Renal cortex interstitium (tissue), 11 donors: Measurements from ENCODE around the gene HTR1B. TPM values are rescaled to one million over a fixed set of nuclear protein-coding genes. Genes with fewer than 3 reads are reported as not detected.

Source experiments
- DNase-seq, 11 donors: peaks; one replicate each; pipeline ENCODE4 v3.0.0-alpha.2; 2013; ENCODE audit warnings: low read depth in 9 of 11, low spot score in 4 of 11; ENCODE audit errors: extremely low read depth in 1 of 11
- polyA plus RNA-seq, 3 donors: library from polyadenylated mRNA; unstranded; fragments of 120-200 nt; gene quantifications; one replicate each; pipeline ENCODE4 v1.2.1, GENCODE V29; 2013; ENCODE audit not compliant: insufficient read length in 3 of 3

Gene HTR1B
- polyA plus RNA-seq, 3 donors = 0.20 to 0.50 (median 0.27) TPM

GRCh38 chr6:77458421-77458820 lies 4.9 kb downstream of the HTR1B start:
- DNase-seq = no peak

DNA sequence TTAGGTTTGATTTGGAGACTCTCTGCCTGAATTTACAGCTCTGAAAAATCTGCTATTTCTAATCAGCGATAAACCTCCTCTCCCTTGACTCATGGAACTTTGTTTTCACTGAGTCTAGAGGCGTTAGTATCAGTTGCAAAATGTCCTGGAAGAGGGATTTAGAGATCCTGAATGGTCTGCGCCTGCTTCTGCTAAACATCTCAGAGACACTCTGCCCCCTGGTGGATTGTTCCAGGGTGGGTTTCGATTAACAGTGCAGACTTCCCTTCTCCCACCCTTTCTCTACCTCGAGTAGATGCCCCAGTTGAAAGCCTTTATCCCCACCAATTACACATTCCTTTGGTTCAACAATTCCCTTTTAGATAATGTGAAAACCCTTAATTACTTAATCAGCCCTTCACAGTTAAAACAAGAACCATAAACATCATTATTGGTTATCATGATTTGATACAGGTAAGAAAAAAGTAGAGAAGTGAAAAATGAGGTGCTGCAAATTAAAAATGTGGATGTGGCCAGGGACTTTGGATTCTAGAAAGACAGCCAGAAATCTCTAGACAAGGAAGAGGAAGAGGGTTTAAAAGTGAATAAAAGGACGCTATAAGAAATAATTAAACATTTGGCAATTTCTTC lies 5.5 kb downstream of the HTR1B start:
- peak in 9 of 11 donors; percentile 51 to 71 (median 56) for DNase-seq

GRCh38 chr6:77456531-77457248 lies 6.6 kb downstream of the HTR1B start:
- DNase-seq = no peak

DNA sequence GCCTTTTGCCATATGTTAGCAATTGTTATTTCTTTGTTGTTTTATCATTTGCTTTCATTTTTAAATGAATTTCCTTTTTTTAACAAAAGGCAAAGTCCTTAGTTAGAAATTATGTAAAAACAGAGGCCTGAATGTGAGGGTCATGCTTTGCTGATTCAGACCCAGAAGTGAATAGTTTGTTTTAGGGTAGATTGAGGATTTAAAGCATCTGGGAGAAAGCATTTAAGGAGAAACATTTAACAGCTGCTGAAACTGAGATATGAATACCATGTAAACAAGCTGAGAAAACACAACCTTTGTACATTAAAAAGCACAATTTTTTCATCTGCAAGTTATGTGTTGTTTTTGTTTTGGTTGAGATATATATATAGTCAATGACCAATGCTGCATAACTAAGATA lies 8.0 kb downstream of the HTR1B start:
- DNase-seq = no peak

DNA sequence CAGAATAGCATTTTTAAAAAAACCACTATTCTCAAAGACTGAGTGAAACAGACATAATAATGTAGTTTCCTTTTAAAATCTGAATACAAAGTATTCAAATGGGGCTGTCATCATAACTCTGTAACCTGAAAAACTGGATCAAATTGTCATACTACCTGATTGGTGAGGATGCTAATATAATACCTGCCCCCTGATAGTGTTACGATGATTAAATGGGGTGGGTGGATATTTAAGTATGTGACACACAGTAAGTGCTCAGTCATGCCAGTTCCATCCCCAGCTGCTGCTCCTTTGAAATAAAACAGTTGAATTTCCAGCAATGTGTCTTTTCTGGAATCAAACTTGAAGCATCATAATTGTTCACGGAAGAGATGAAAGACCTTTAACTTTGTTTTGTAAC lies 8.9 kb downstream of the HTR1B start:
- no peak for DNase-seq

GRCh38 chr6:77451466-77451865 lies 11.8 kb downstream of the HTR1B start:
- DNase-seq = no peak

- no peak for DNase-seq
Measured at GRCh38 chr6:77450924-77451323, 12.4 kb downstream of the HTR1B start.

DNA sequence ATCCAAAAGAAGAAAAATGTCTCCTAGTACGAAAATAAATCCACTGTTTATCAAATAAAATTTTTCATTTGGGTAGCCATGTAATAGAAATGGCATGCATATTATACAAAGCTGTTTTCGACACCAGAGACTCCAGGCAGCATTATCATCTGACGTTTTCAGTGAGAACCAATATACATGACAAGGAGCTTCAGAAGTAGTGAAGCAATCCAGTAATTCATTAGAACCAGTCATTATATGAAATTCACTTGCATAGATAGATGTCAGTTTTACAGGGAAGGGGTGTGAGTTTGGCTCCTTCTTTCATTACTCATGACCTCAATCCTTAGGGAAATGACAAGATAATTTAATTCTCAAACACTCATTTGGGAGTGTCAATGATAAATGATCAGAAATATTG lies 14.7 kb downstream of the HTR1B start:
- no peak for DNase-seq

DNA sequence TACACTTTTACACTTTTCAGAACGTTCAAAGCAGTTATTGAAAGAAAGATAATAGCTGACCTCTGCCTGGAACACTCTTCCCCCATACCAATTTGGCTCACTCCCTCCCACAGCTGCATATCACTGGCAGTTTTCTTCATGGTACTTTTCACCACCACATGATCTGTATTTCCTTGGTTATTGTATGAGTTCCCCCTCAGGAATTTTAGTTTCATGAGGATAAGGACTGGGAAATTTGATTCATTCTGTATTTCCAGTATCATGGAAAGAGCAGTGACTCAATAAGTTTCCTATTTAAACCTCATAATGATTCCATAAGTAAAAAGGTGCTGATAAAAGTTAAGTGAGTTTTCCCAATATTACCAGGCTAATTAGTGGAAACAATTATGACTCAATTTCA lies 16.0 kb downstream of the HTR1B start:
- no peak for DNase-seq

DNA sequence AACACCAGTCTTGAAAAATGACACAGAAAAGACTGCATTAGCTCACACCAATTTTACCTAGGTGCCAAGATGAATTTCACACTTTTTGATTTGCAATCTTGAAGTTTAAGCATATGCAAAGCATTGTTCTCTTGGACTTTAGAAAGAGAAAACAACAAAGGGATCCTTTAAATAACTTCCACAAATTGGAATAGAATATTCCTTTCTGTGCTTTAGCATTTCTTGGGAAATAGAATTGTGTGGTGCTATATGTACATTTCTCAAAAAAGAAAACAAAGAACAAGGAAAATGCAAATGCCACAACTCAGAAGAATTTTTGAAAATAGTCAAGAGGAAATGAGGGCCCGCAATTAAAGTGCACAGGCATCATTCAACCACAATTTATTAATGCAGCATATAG lies 17.0 kb downstream of the HTR1B start:
- no peak for DNase-seq

- DNase-seq = no peak
Measured at GRCh38 chr6:77445214-77445613, 18.1 kb downstream of the HTR1B start.

DNA sequence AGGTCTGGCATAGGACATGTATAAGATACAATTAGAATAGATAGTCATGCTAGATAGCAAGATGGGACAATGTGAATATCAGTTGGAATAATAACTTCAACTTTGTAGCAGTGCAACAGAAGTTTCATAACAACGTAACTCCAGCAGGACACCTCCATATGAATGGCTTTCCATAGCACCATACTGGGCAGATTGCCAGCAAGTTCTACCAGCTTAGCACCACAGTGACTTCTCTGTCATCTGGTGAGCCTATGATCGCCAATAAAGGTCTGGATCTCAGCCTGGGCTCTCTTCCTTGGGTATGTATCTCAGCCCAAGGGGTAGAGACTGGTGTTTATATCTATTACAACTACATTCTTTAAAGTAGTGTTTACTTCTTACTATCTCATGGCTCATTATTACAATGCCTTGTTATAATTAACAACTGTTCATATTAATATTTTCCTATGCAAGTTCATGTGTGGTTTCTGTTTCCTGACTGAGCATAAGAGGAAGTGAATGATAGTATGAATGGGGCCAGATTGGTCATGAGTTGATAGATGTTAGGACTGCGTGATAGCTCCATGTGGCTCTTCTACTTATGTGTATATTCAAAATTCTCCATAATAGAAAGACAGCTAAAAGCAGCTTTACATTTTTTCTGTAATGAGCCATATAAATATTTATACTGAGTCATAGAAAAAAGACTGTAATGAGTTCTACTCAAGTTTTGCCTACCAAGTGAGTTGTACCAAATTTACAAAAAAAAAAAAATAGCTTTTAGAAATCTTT lies 22.9 kb downstream of the HTR1B start:
- DNase-seq = no peak

- no peak for DNase-seq
Measured at GRCh38 chr6:77433888-77434287, 29.4 kb downstream of the HTR1B start.

DNA sequence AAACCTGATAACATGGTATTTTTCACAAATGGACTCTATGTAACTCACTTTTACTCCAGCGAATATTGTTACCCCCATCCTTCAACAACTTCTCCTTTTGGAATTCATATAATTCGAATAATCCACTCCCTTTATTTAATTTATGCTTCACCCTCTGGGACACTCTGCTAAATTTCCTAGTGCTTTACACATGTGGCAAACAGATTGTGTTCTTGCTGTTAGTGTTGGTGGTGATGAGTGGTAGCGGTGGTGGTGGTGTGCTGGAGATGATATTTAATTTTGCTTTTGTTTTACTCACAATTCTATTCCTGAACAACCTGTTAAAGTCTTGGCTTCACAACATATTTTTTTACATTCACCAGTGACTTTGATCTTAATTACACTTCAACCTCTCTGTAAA lies 32.8 kb downstream of the HTR1B start:
- no peak for DNase-seq

GRCh38 chr6:77425671-77426070 lies 37.6 kb downstream of the HTR1B start:
- DNase-seq = no peak

- DNase-seq = no peak
Measured at GRCh38 chr6:77425216-77425615, 38.1 kb downstream of the HTR1B start.

DNA sequence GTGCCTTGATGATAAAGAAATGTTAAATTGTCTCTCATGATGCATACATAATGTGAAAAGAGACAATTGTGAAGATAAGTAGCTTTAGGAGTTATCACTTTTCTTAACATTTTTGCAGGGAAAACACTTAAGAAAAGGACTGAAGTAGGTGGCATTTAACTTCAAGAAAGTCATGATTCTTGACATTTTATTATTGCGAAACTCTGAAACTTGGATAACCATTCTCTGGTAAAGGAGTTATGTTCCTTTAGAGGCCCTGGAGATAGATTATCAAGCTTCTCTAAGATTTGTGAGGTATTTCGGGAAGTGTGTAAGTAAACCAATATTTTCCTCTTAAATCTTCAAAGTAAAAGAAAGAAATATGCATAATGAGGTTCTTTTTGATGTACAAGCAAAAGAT lies 38.5 kb downstream of the HTR1B start:
- no peak for DNase-seq

- no peak for DNase-seq
Measured at GRCh38 chr6:77416839-77417238, 46.5 kb downstream of the HTR1B start.

- DNase-seq = peak in 3 of 11 donors; percentile 2 to 19 (median 3)
Measured at GRCh38 chr6:77415706-77416105, 47.6 kb downstream of the HTR1B start.
